PC-9 (cell line): ENCODE results near the gene MADD.

Experiments
- EZH2 ChIP-seq: fragments of 200-600 bp; sonication (generic); IDR thresholded peaks from 2 replicates; pipeline ENCODE4 v1.8.0; 2017; ENCODE audit warnings: antibody characterized with exemption, low read depth
- TF ChIP-seq, protein P1 (sequence below): fragments of 200-600 bp; sonication (generic); conservative IDR thresholded peaks from 2 replicates; pipeline ENCODE4 v1.6.1; 2017; ENCODE audit warnings: mixed run types, antibody characterized with exemption, mild to moderate bottlenecking, moderate library complexity

GRCh38 chr11:47333526-47333845 lies 63.6 kb downstream of the MADD start:
- TF ChIP-seq, protein P1, sequence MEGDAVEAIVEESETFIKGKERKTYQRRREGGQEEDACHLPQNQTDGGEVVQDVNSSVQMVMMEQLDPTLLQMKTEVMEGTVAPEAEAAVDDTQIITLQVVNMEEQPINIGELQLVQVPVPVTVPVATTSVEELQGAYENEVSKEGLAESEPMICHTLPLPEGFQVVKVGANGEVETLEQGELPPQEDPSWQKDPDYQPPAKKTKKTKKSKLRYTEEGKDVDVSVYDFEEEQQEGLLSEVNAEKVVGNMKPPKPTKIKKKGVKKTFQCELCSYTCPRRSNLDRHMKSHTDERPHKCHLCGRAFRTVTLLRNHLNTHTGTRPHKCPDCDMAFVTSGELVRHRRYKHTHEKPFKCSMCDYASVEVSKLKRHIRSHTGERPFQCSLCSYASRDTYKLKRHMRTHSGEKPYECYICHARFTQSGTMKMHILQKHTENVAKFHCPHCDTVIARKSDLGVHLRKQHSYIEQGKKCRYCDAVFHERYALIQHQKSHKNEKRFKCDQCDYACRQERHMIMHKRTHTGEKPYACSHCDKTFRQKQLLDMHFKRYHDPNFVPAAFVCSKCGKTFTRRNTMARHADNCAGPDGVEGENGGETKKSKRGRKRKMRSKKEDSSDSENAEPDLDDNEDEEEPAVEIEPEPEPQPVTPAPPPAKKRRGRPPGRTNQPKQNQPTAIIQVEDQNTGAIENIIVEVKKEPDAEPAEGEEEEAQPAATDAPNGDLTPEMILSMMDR = no peak
- no peak for TF ChIP-seq EZH2
